Motor neuron (in vitro differentiated cells): ENCODE data around the gene DEAF1. TPM values are rescaled to one million over a fixed set of nuclear protein-coding genes. Genes with fewer than 3 reads are reported as not detected.

ENCODE experiments used
- ATAC-seq, 8 experiments: fragments of 200-7000 bp; cut with Tn5 transposase; replicated peaks in 6 of 8; 2 replicates each; pipeline ENCODE4 v1.8.0; 2021; ENCODE audit warnings: mild to moderate bottlenecking in 8 of 8, moderate library complexity in 8 of 8
- H3K27ac ChIP-seq, 2 donors: fragments of 250-450 bp; sonication (Bioruptor Pico); 2 replicates each; pipeline ENCODE4 v1.9.0; 2021; ENCODE audit warnings: antibody characterized with exemption in 2 of 2, mild to moderate bottlenecking in 2 of 2, moderate library complexity in 1 of 2
- H3K4me1 ChIP-seq, 2 donors: fragments of 250-450 bp; sonication (Bioruptor Pico); replicated peaks in 1 of 2; 2 replicates each; pipeline ENCODE4 v1.6.1; 2021; ENCODE audit warnings: antibody characterized with exemption in 2 of 2, mild to moderate bottlenecking in 2 of 2, moderate library complexity in 1 of 2
- H3K4me3 ChIP-seq, 5 donors: fragments of 250-450 bp; sonication (Bioruptor Pico); 2 replicates each; pipeline ENCODE4 v1.9.0; 2021; ENCODE audit warnings: antibody characterized with exemption in 5 of 5, mild to moderate bottlenecking in 5 of 5, moderate library complexity in 4 of 5
- WGBS, 10 experiments: fragments of 450-650 bp; shearing (Covaris generic); methylation state at CpG; one replicate each; pipeline ENCODE4 v1.0.0; 2022; 5-methylcytosine and 5-hydroxymethylcytosine counted together
- in situ Hi-C, 9 experiments: fragments of 400-800 bp; cut with MboI; loops; one replicate each; pipeline ENCODE4 v1.15.0; 2021; ENCODE audit warnings: low sequenced_read_pairs in 9 of 9, low pct_unique_long_range_greater_than_20kb in 2 of 9; ENCODE audit not compliant: unreplicated experiment in 9 of 9
- total RNA-seq, 8 experiments: library from RNA; unstranded; fragments of 300-600 nt; gene quantifications; 2 replicates each; pipeline versions ENCODE4 v1.2.3 to v1.2.4, GENCODE V29; 2022

DEAF1 gene
- total RNA-seq, 8 experiments from 2014 or later, result 38.5 to 81.6 (median 54.3) TPM

DNA sequence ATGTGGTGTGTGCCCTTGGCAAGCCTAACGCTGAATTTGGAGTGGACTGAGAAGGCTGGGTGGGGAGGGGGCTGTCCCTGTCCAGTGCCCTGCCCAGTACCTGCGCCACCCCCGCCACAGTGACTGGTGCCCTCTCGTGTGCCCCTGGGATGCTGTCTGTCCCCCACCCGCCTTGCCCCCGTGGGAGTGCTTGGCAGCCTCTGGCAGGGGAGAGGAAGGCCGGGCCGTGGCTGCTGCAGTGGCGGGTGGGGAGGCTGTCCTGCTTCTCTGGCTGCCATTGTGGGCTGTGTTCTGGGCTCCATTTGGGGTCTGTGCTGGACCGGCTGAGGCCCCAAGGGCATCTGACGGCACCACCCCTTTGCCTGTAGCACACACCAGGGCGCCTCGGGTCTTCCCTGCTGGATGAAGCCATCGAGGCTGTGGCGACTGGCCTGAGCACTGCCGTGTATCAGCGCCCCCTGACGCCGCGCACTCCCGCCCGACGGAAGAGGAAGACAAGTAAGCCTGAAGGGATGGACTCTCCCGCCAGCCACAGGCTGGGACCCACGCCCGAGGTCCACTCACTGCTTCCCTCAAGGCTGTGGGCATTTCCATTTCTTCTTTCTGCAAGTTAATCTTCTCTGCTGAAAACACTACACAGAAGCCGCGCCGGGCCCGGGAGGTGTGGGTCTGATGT, 96.9 kb downstream of the DEAF1 start:
- H3K27ac ChIP-seq, result no peak overlapping the region
- H3K4me1 ChIP-seq, result no peaks in the 10 kb centered on the region
- WGBS, 10 experiments, result 60 to 100% (median 97%) methylated on average over 1 to 10 of the region's 30 CpGs; no CpG with 5 or more reads in 5 of the 10 experiments
- H3K4me3 ChIP-seq, result no peak overlapping the region
- in situ Hi-C loops, result no loop called here
- ATAC-seq, result peak in 3 of 8 experiments; percentile 9 to 19 (median 12)

DNA sequence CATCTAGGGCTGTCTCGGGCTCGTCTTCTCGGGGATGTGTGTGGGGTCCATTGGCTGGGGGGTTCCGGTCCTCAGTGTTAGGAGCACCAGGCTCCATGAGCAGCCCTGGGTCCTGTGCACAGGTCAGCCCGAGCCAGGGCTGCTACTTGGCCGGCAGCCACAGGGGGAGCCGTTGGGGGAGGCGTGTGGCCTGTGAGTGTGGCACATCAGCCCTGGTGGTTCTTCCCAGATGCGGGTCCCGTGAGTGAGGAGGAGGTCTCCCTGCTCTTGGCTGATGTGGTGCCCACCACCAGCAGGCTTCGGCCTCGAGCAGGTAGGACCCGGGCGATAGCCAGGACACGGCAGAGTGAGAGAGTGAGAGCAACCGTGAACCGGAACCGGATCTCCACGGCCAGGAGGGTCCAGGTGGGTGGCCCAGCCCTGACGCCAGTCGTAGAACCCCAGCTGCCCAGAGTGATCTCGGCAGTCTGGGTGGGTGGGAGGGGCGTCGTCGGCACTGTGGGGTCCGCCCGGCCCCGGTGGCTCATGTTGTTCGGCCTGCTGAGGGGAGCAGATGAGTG, 97.8 kb downstream of the DEAF1 start:
- 83 to 90% methylated on average over 2 to 3 of the region's 29 CpGs; no CpG with 5 or more reads in 8 of the 10 experiments for WGBS, 10 experiments
- in situ Hi-C loops, result no loop called here
- no peak overlapping the region for H3K4me3 ChIP-seq
- ATAC-seq, result peak in 7 of 8 experiments; percentile 17 to 59 (median 32)
- H3K4me1 ChIP-seq, result no peaks in the 10 kb centered on the region
- no peak overlapping the region for H3K27ac ChIP-seq

DNA sequence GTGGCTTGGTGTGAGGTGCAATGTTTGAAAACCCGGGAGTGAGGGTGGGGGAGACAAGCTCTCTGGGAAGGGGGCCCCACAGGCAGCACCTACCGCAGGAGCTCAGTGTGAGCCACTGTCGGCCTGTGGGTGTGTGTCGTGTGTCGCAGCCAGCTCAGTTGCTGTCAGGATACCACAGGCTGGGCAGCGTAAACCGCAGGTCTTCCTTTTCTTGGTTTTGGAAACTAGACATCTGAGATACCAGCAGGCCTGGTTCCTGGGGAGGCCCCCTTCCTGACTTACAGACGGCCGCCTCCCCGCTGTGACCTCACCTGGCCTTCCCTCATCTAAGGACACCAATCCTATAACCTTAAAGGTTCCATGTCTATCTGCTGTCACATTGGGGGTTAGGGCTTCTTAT, 98.6 kb downstream of the DEAF1 start:
- Histone ChIP-seq H3K27ac (no peak overlapping the region), H3K4me1 (no peaks in the 10 kb centered on the region), H3K4me3 (no peak overlapping the region)
- in situ Hi-C loops, result no loop called here
- ATAC-seq, result no peak
- 89 to 100% (median 95%) methylated on average over 1 to 9 of the region's 10 CpGs; no CpG with 5 or more reads in 6 of the 10 experiments for WGBS, 10 experiments

DNA sequence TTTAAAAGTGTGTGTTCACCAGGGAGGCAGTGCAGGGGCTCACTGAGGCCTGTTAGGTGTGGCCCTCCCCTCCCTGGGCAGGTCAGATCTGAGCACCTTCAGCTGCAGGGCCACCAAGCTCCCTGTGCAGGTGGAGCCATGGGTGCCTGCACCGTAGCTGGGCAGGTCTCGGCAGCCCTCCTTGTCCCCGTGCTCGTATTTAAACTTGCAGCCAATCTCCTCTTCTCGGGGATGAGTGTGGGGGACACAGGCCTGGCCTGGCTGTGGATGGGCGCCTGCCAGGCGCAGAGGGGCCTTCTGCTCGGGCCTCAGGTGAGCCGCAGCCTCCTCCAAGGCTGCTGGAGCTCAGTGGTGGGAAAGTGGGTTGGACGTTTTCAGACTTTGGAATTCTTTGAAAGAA, 99.6 kb downstream of the DEAF1 start:
- no peaks in the 10 kb centered on the region for H3K4me1 ChIP-seq
- H3K27ac ChIP-seq, result no peak overlapping the region
- no peak for ATAC-seq
- WGBS, 10 experiments, result 80 to 100% (median 94%) methylated on average over 1 to 7 of the region's 10 CpGs; no CpG with 5 or more reads in 5 of the 10 experiments
- no peak overlapping the region for H3K4me3 ChIP-seq
- in situ Hi-C loops, result no loop called here

Other genes with a start within 250 kb of the DEAF1 start
- 10 to 100 TPM; 11.4 to 37.9 (median 21.2) TPM for gene PTDSS2, start 244.9 kb downstream of the DEAF1 start, total RNA-seq
- 100 to 1,000 TPM in 4 of 8 experiments, 10 to 100 TPM in 4; 55.8 to 181 (median 94.8) TPM for gene RNH1, start 188.0 kb downstream of the DEAF1 start, total RNA-seq
- 10 to 100 TPM; 38.5 to 96.1 (median 57.2) TPM for gene HRAS, start 159.6 kb downstream of the DEAF1 start, total RNA-seq
- gene LRRC56, start 157.7 kb downstream of the DEAF1 start, total RNA-seq, result 1 to 10 TPM in 6 of 8 experiments, under 1 TPM in 2; 0.75 to 7.6 (median 1.8) TPM
- gene LMNTD2, start 134.5 kb downstream of the DEAF1 start, total RNA-seq, result 1 to 10 TPM in 4 of 8 experiments, under 1 TPM in 4; 0.29 to 5.4 (median 0.88) TPM
- 10 to 100 TPM in 1 of 8 experiments, 1 to 10 TPM in 7; 4.6 to 10.4 (median 7.0) TPM for gene RASSF7, start 134.3 kb downstream of the DEAF1 start, total RNA-seq
- 10 to 100 TPM; 11.9 to 32.0 (median 16.0) TPM for gene PHRF1, start 118.8 kb downstream of the DEAF1 start, total RNA-seq
- gene IRF7, start 79.3 kb downstream of the DEAF1 start, total RNA-seq, result 10 to 100 TPM; 10.2 to 27.9 (median 17.0) TPM
- 1 to 10 TPM in 3 of 8 experiments, under 1 TPM in 5; 0.31 to 1.3 (median 0.51) TPM for gene CDHR5, start 70.3 kb downstream of the DEAF1 start, total RNA-seq
- not detected for gene SCT, start 68.0 kb downstream of the DEAF1 start, total RNA-seq
- 1 to 10 TPM in 1 of 8 experiments, under 1 TPM in 4, not detected in 3; 0.22 to 1.8 (median 0.93) TPM for gene DRD4, start 58.0 kb downstream of the DEAF1 start, total RNA-seq
- 10 to 100 TPM; 11.8 to 47.1 (median 20.9) TPM for gene TMEM80, start 594 bp upstream of the DEAF1 start, total RNA-seq
- gene EPS8L2, start 11.0 kb upstream of the DEAF1 start, total RNA-seq, result 10 to 100 TPM in 3 of 8 experiments, 1 to 10 TPM in 5; 1.2 to 41.9 (median 7.9) TPM
- gene TALDO1, start 52.2 kb upstream of the DEAF1 start, total RNA-seq, result 100 to 1,000 TPM in 3 of 8 experiments, 10 to 100 TPM in 5; 62.3 to 304 (median 94.6) TPM
- 10 to 100 TPM; 22.8 to 70.1 (median 38.0) TPM for gene GATD1, start 82.3 kb upstream of the DEAF1 start, total RNA-seq
- 10 to 100 TPM in 5 of 8 experiments, 1 to 10 TPM in 3; 1.8 to 21.7 (median 15.3) TPM for gene CEND1, start 94.9 kb upstream of the DEAF1 start, total RNA-seq
- gene SLC25A22, start 103.1 kb upstream of the DEAF1 start, total RNA-seq, result 10 to 100 TPM; 21.4 to 45.6 (median 31.7) TPM
- 10 to 100 TPM in 6 of 8 experiments, 1 to 10 TPM in 2; 9.0 to 20.0 (median 12.4) TPM for gene PIDD1, start 110.0 kb upstream of the DEAF1 start, total RNA-seq
- 1,000 to 10,000 TPM; 1,135 to 2,145 (median 1,757) TPM for gene RPLP2, start 114.7 kb upstream of the DEAF1 start, total RNA-seq
- 10 to 100 TPM in 7 of 8 experiments, 1 to 10 TPM in 1; 5.2 to 58.7 (median 13.1) TPM for gene PNPLA2, start 123.7 kb upstream of the DEAF1 start, total RNA-seq
- 10 to 100 TPM in 2 of 8 experiments, 1 to 10 TPM in 6; 3.7 to 15.5 (median 4.8) TPM for gene CRACR2B, start 132.7 kb upstream of the DEAF1 start, total RNA-seq
- gene CD151, start 137.7 kb upstream of the DEAF1 start, total RNA-seq, result 100 to 1,000 TPM in 4 of 8 experiments, 10 to 100 TPM in 4; 43.0 to 311 (median 121) TPM
- gene POLR2L, start 147.3 kb upstream of the DEAF1 start, total RNA-seq, result 100 to 1,000 TPM in 5 of 8 experiments, 10 to 100 TPM in 3; 51.4 to 290 (median 137) TPM
- 100 to 1,000 TPM in 1 of 8 experiments, 10 to 100 TPM in 7; 30.9 to 110 (median 41.9) TPM for gene TSPAN4, start 147.6 kb upstream of the DEAF1 start, total RNA-seq
- gene CHID1, start 215.6 kb upstream of the DEAF1 start, total RNA-seq, result 10 to 100 TPM; 48.5 to 96.3 (median 66.8) TPM
- 10 to 100 TPM; 31.3 to 78.4 (median 45.8) TPM for gene AP2A2, start 230.6 kb upstream of the DEAF1 start, total RNA-seq